Kidney tubule cell (primary cell): ENCODE results near the gene GNLY.
"Not testable (repeated sequence)": the region's sequence is repeated elsewhere in the genome, so short reads cannot be mapped to it uniquely, and the experiment has no call there.

ENCODE experiments used
- DNase-seq: peaks from one replicate; pipeline ENCODE4 v3.0.0-alpha.2; 2018; ENCODE audit warnings: low spot score

The GNLY gene

GRCh38 chr2:85694052-85695025, at the start of gene GNLY:
Gene GNLY, plus strand, starts transcription at chr2:85694358. Its CDS starts 61 bp downstream, at chr2:85694419.
- no peak for DNase-seq

GRCh38 chr2:85644909-85645308, 49.2 kb upstream of the GNLY start:
- DNase-seq = no peak

GRCh38 chr2:85646166-85646565, 48.0 kb upstream of the GNLY start:
- DNase-seq = no peak

- no peak for DNase-seq
Measured at GRCh38 chr2:85647823-85648526, 46.2 kb upstream of the GNLY start.

- DNase-seq = peak; percentile 32
Measured at GRCh38 chr2:85648619-85649018, 45.5 kb upstream of the GNLY start.

GRCh38 chr2:85649201-85650190, 44.7 kb upstream of the GNLY start:
- DNase-seq = no peak

- no peak for DNase-seq
Measured at GRCh38 chr2:85650456-85650855, 43.7 kb upstream of the GNLY start.

- DNase-seq = peak; percentile 16
Measured at GRCh38 chr2:85651097-85651496, 43.1 kb upstream of the GNLY start.

- no peak for DNase-seq
Measured at GRCh38 chr2:85652056-85652455, 42.1 kb upstream of the GNLY start.

- DNase-seq = no peak
Measured at GRCh38 chr2:85653996-85654395, 40.2 kb upstream of the GNLY start.

GRCh38 chr2:85655961-85656417, 38.2 kb upstream of the GNLY start:
- DNase-seq = peak; percentile 82

GRCh38 chr2:85656468-85656867, 37.7 kb upstream of the GNLY start:
- DNase-seq = peak; percentile 18

- not testable (repeated sequence) for DNase-seq
Measured at GRCh38 chr2:85657399-85657798, 36.8 kb upstream of the GNLY start.

GRCh38 chr2:85659324-85659981, 34.7 kb upstream of the GNLY start:
- no peak for DNase-seq

- not testable (repeated sequence) for DNase-seq
Measured at GRCh38 chr2:85660301-85660700, 33.9 kb upstream of the GNLY start.

- no peak for DNase-seq
Measured at GRCh38 chr2:85660725-85661124, 33.4 kb upstream of the GNLY start.

GRCh38 chr2:85661139-85661858, 32.9 kb upstream of the GNLY start:
- no peak for DNase-seq

- peak; percentile 94 for DNase-seq
Measured at GRCh38 chr2:85662899-85663593, 31.1 kb upstream of the GNLY start.

GRCh38 chr2:85663594-85664565, 30.3 kb upstream of the GNLY start:
- no peak for DNase-seq
